GM12878 (cell line): ENCODE results near the gene RETSAT. TPM values are rescaled to one million over a fixed set of nuclear protein-coding genes. Genes with fewer than 3 reads are reported as not detected.

Experiments used
- BACH1 ChIP-seq: fragments of 450-650 bp; IDR thresholded peaks from 2 replicates; pipeline ENCODE4 v1.6.1; 2017; ENCODE audit warnings: mild to moderate bottlenecking, borderline replicate concordance
- ETV6 ChIP-seq, 2 experiments: fragments of 450-650 bp in 1 of 2; IDR thresholded peaks in 1 of 2; conservative IDR thresholded peaks in 1 of 2; 2 replicates each; pipeline ENCODE4 v1.6.1; 2014; ENCODE audit warnings: antibody characterized with exemption in 1 of 2, borderline replicate concordance in 1 of 2, low read depth in 1 of 2, mild to moderate bottlenecking in 1 of 2, moderate library complexity in 1 of 2
- FOXM1 ChIP-seq: IDR thresholded peaks from 2 replicates; pipeline ENCODE4 v1.6.1; 2012; ENCODE audit warnings: low read depth, mild to moderate bottlenecking, inconsistent platforms, low read length, moderate library complexity
- GABPA ChIP-seq: IDR thresholded peaks from 2 replicates; pipeline ENCODE4 v1.6.1; 2014; ENCODE audit warnings: antibody characterized with exemption, low read depth, mild to moderate bottlenecking, inconsistent platforms
- HDAC6 ChIP-seq: fragments of 200-600 bp; sonication (generic); IDR thresholded peaks from one replicate; pipeline ENCODE4 v1.8.0; 2017; ENCODE audit warnings: antibody characterized with exemption; ENCODE audit not compliant: unreplicated experiment
- JUNB ChIP-seq: IDR thresholded peaks from 2 replicates; pipeline ENCODE4 v1.6.1; 2016; ENCODE audit warnings: antibody characterized with exemption, mild to moderate bottlenecking
- MEF2B ChIP-seq: fragments of 450-650 bp; IDR thresholded peaks from 2 replicates; pipeline ENCODE4 v1.6.1; 2018; ENCODE audit warnings: mild to moderate bottlenecking, moderate library complexity; ENCODE audit not compliant: partially characterized antibody, poor library complexity, severe bottlenecking
- MYC ChIP-seq: IDR thresholded peaks from 2 replicates; pipeline ENCODE4 v1.6.1; 2011; ENCODE audit warnings: mild to moderate bottlenecking, low read length, moderate library complexity, inconsistent platforms; ENCODE audit not compliant: insufficient read depth, insufficient replicate concordance, insufficient read length, severe bottlenecking
- NR2C2 ChIP-seq: IDR thresholded peaks from 2 replicates; pipeline ENCODE4 v1.6.1; 2011; ENCODE audit warnings: borderline replicate concordance, low read depth; ENCODE audit not compliant: control insufficient read depth, insufficient read length
- PML ChIP-seq: IDR thresholded peaks from 2 replicates; pipeline ENCODE4 v1.6.1; 2012; ENCODE audit warnings: low read length, inconsistent platforms
- POLR2A ChIP-seq: IDR thresholded peaks from 2 replicates; pipeline ENCODE4 v1.6.1; 2011; ENCODE audit warnings: low read depth, mild to moderate bottlenecking, low read length
- SPI1 ChIP-seq: IDR thresholded peaks from 2 replicates; pipeline ENCODE4 v1.6.1; 2011; ENCODE audit warnings: low read depth, mild to moderate bottlenecking, low read length, moderate library complexity, borderline replicate concordance; ENCODE audit not compliant: insufficient read depth
- TCF3 ChIP-seq: IDR thresholded peaks from 2 replicates; pipeline ENCODE4 v1.6.1; 2012; ENCODE audit warnings: low read depth, mild to moderate bottlenecking, low read length, borderline replicate concordance; ENCODE audit not compliant: insufficient read depth
- YY1 ChIP-seq: IDR thresholded peaks from 2 replicates; pipeline ENCODE4 v1.6.1; 2011; ENCODE audit warnings: low read depth, mild to moderate bottlenecking, low read length
- polyA plus RNA-seq, 11 experiments: library from polyadenylated mRNA; depleted of rRNA in 4 of 11; unstranded in 6 of 11; stranded (reverse) in 5 of 11; fragments of >200 nt; fragmentation: Nextera tagmentation in 4 of 11; fragmentation: Illumina TruSeq in 1 of 11; extraction: Ambion mirVana in 4 of 11; extraction: Trizol in 1 of 11; gene quantifications; 1 replicate in 1 of 11; 2 replicates in 10 of 11; pipeline versions ENCODE4 v1.2.1 to v1.2.3, GENCODE V29; 2011 to 2016; ENCODE audit warnings: inconsistent platforms in 2 of 11, missing spikeins in 2 of 11, low read depth in 1 of 11
- total RNA-seq, 4 experiments: library from RNA; depleted of rRNA in 3 of 4; stranded (reverse); fragments of >200 nt in 3 of 4; fragmentation: Illumina TruSeq in 1 of 4; extraction: Trizol in 1 of 4; gene quantifications; 2 replicates each; pipeline versions ENCODE4 v1.2.1 to v1.2.3, GENCODE V29; 2013 to 2021
- TF ChIP-seq, protein P1 (sequence below): IDR thresholded peaks from 2 replicates; pipeline ENCODE4 v1.6.1; 2012; ENCODE audit warnings: improper control_type of control experiment, low read depth, low read length; ENCODE audit not compliant: insufficient replicate concordance
- TF ChIP-seq, protein P2 (sequence below): fragments of 450-650 bp; IDR thresholded peaks from 2 replicates; pipeline ENCODE4 v1.6.1; 2016; ENCODE audit warnings: mild to moderate bottlenecking
- TF ChIP-seq, protein P3 (sequence below): IDR thresholded peaks from 2 replicates; pipeline ENCODE4 v1.6.1; 2012; ENCODE audit warnings: low read depth, low read length, improper control_type of control experiment
- TF ChIP-seq, protein P4 (sequence below): fragments of 450-650 bp; IDR thresholded peaks from 2 replicates; pipeline ENCODE4 v1.6.1; 2018; ENCODE audit warnings: borderline replicate concordance, mild to moderate bottlenecking; ENCODE audit not compliant: partially characterized antibody

Gene RETSAT
- total and polyA plus RNA-seq, 10 of the 15 experiments (the other 5 are each of a cell fraction or from before 2014, with no cell fraction given): 3.3 to 28.8 (median 22.0) TPM

DNA sequence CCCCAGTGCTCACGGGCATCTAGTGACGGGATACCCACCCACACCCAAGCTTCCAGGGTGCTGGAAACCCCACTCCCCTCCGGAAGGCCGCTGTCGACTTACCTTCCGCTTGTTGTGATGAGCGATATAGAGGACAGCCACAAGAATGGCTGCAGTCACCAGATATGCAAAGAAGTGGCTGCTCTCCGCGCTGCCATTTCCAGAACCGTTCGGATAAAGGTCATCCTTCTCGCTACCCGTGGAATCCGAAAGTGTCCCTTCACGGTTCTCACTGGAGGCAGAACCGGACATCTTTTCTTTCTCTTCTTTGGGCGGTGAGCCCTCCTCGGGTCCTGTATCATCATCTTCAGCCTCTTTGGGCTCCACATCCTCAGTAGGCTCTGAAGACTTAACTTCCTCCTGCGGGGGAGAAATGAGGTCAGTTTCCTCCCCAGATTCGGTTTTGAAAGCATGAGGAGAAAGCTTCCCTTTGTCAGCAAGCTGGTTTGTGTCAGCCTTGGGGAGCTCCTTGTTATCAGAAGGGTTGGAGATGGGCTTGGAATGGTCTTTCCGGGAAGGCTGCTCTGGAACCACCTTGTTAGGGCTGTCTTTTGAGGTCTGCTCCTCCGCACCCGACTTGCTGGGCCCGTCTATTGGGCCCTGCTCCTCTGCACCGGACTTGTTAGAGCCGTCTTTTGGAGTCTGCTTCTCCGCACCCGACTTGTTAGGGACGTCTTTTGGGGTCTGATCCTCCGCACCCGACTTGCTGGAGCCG, 27.7 kb downstream of the RETSAT start (continued):
- TF ChIP-seq, protein P1, sequence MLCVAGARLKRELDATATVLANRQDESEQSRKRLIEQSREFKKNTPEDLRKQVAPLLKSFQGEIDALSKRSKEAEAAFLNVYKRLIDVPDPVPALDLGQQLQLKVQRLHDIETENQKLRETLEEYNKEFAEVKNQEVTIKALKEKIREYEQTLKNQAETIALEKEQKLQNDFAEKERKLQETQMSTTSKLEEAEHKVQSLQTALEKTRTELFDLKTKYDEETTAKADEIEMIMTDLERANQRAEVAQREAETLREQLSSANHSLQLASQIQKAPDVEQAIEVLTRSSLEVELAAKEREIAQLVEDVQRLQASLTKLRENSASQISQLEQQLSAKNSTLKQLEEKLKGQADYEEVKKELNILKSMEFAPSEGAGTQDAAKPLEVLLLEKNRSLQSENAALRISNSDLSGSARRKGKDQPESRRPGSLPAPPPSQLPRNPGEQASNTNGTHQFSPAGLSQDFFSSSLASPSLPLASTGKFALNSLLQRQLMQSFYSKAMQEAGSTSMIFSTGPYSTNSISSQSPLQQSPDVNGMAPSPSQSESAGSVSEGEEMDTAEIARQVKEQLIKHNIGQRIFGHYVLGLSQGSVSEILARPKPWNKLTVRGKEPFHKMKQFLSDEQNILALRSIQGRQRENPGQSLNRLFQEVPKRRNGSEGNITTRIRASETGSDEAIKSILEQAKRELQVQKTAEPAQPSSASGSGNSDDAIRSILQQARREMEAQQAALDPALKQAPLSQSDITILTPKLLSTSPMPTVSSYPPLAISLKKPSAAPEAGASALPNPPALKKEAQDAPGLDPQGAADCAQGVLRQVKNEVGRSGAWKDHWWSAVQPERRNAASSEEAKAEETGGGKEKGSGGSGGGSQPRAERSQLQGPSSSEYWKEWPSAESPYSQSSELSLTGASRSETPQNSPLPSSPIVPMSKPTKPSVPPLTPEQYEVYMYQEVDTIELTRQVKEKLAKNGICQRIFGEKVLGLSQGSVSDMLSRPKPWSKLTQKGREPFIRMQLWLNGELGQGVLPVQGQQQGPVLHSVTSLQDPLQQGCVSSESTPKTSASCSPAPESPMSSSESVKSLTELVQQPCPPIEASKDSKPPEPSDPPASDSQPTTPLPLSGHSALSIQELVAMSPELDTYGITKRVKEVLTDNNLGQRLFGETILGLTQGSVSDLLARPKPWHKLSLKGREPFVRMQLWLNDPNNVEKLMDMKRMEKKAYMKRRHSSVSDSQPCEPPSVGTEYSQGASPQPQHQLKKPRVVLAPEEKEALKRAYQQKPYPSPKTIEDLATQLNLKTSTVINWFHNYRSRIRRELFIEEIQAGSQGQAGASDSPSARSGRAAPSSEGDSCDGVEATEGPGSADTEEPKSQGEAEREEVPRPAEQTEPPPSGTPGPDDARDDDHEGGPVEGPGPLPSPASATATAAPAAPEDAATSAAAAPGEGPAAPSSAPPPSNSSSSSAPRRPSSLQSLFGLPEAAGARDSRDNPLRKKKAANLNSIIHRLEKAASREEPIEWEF: no peak
- TF ChIP-seq, protein P2, sequence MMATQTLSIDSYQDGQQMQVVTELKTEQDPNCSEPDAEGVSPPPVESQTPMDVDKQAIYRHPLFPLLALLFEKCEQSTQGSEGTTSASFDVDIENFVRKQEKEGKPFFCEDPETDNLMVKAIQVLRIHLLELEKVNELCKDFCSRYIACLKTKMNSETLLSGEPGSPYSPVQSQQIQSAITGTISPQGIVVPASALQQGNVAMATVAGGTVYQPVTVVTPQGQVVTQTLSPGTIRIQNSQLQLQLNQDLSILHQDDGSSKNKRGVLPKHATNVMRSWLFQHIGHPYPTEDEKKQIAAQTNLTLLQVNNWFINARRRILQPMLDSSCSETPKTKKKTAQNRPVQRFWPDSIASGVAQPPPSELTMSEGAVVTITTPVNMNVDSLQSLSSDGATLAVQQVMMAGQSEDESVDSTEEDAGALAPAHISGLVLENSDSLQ: no peak
- TF ChIP-seq, protein P3, sequence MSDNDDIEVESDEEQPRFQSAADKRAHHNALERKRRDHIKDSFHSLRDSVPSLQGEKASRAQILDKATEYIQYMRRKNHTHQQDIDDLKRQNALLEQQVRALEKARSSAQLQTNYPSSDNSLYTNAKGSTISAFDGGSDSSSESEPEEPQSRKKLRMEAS: no peak
- TF ChIP-seq SPI1 (peak; percentile 19; the same call in 1 of the 2 replicates), ETV6 (conservative IDR thresholded peaks at IDR 0.05 in 1 of 2, IDR thresholded peaks at IDR 0.05 in 1 of 2; ENCODE audit: borderline replicate concordance in 1 of 2, low read depth in 1 of 2) (peak in 1 of 2 experiments; percentile 78; a peak in 2 of 4 replicates), BACH1 (no peak), HDAC6 (no peak), POLR2A (peak; percentile 52; the same call in 1 of the 2 replicates), GABPA (0 out of 2 replicates have a peak, but pooled peaks have one; percentile 23), NR2C2 (no peak), TCF3 (no peak), PML (no peak), MEF2B (no peak), MYC (no peak), FOXM1 (no peak), JUNB (0 out of 2 replicates have a peak, but pooled peaks have one; percentile 22), YY1 (peak; percentile 75)
- TF ChIP-seq, protein P4, sequence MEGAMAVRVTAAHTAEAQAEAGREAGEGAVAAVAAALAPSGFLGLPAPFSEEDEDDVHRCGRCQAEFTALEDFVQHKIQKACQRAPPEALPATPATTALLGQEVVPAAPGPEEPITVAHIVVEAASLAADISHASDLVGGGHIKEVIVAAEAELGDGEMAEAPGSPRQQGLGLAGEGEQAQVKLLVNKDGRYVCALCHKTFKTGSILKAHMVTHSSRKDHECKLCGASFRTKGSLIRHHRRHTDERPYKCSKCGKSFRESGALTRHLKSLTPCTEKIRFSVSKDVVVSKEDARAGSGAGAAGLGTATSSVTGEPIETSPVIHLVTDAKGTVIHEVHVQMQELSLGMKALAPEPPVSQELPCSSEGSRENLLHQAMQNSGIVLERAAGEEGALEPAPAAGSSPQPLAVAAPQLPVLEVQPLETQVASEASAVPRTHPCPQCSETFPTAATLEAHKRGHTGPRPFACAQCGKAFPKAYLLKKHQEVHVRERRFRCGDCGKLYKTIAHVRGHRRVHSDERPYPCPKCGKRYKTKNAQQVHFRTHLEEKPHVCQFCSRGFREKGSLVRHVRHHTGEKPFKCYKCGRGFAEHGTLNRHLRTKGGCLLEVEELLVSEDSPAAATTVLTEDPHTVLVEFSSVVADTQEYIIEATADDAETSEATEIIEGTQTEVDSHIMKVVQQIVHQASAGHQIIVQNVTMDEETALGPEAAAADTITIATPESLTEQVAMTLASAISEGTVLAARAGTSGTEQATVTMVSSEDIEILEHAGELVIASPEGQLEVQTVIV: no peak
